K562 (cell line): ENCODE data around the gene EIF3M. TPM values are rescaled to one million over a fixed set of nuclear protein-coding genes. Genes with fewer than 3 reads are reported as not detected.
A peak's percentile ranks its signal among the peaks of the same experiment; 100 is the strongest.

Source experiments
- BACH1 ChIP-seq: fragments of 200-800 bp; sonication (Bioruptor generic); IDR thresholded peaks from 2 replicates; pipeline ENCODE4 v1.6.1; 2016; ENCODE audit warnings: missing genetic modification characterization, missing compliant biosample characterization
- JUNB ChIP-seq: fragments of 450-650 bp; formaldehyde crosslinking; conservative IDR thresholded peaks from 2 replicates; pipeline ENCODE4 v1.4.0; 2020; ENCODE audit warnings: mild to moderate bottlenecking
- KAT2B ChIP-seq: IDR thresholded peaks from one replicate; pipeline ENCODE4 v1.6.1; 2012; ENCODE audit warnings: low read depth, mild to moderate bottlenecking, control low read depth, inconsistent platforms, low read length, moderate library complexity
- MAFK ChIP-seq: IDR thresholded peaks from 2 replicates; pipeline ENCODE4 v1.6.1; 2011; ENCODE audit warnings: low read length, improper control_type of control experiment
- NFRKB ChIP-seq: fragments of 450-650 bp; IDR thresholded peaks from 2 replicates; pipeline ENCODE4 v1.6.1; 2016; ENCODE audit warnings: low read depth
- NR4A1 ChIP-seq, 2 experiments: fragments of 250-450 bp in 1 of 2; fragments of 450-650 bp in 1 of 2; sonication (Bioruptor Pico) in 1 of 2; IDR thresholded peaks; 2 replicates each; pipeline versions ENCODE4 v1.4.0 to v1.6.1; 2016 to 2020; ENCODE audit warnings: mild to moderate bottlenecking in 2 of 2, missing compliant biosample characterization in 1 of 2, missing genetic modification characterization in 1 of 2, moderate library complexity in 1 of 2
- PHF8 ChIP-seq: fragments of 200-600 bp; sonication (generic); IDR thresholded peaks from 2 replicates; pipeline ENCODE4 v1.6.1; 2012; ENCODE audit warnings: mixed run types, mild to moderate bottlenecking, inconsistent platforms, low read length, moderate library complexity, borderline replicate concordance
- POLR2H ChIP-seq: IDR thresholded peaks from 2 replicates; pipeline ENCODE4 v1.6.1; 2016; ENCODE audit warnings: missing genetic modification characterization, low read depth, mild to moderate bottlenecking, control low read depth, missing compliant biosample characterization, moderate library complexity
- PTBP1 ChIP-seq: fragments of 200-400 bp; formaldehyde crosslinking; IDR thresholded peaks from 2 replicates; pipeline ENCODE4 v1.6.1; 2017; ENCODE audit warnings: low read depth, low read length
- SAFB2 ChIP-seq: fragments of 200-400 bp; formaldehyde crosslinking; IDR thresholded peaks from 2 replicates; pipeline ENCODE4 v1.6.1; 2018; ENCODE audit warnings: borderline replicate concordance, low read length, low read depth, moderate library complexity; ENCODE audit not compliant: severe bottlenecking
- ZBTB1 ChIP-seq: sonication (generic); formaldehyde crosslinking; IDR thresholded peaks from 2 replicates; pipeline ENCODE4 v1.8.1; 2023; ENCODE audit warnings: missing genetic modification reagents, low read depth, mild to moderate bottlenecking, borderline replicate concordance
- ZNF124 ChIP-seq: sonication (generic); formaldehyde crosslinking; IDR thresholded peaks from 2 replicates; pipeline ENCODE4 v1.8.1; 2022; ENCODE audit warnings: missing genetic modification reagents
- polyA plus RNA-seq, 8 experiments: library from polyadenylated mRNA; depleted of rRNA in 4 of 8; stranded (reverse) in 5 of 8; unstranded in 3 of 8; fragments of >200 nt; fragmentation: Nextera tagmentation in 2 of 8; fragmentation: Illumina TruSeq in 1 of 8; extraction: Ambion mirVana in 2 of 8; extraction: Trizol in 1 of 8; gene quantifications; 2 replicates each; pipeline versions ENCODE4 v1.2.1 to v1.2.3, GENCODE V29; 2011 to 2014; ENCODE audit warnings: inconsistent platforms in 1 of 8, missing spikeins in 1 of 8
- total RNA-seq, 7 experiments: library from RNA; depleted of rRNA in 6 of 7; stranded (reverse); fragments of >200 nt in 6 of 7; fragmentation: Illumina TruSeq in 2 of 7; extraction: Trizol in 2 of 7; gene quantifications; 2 replicates each; pipeline versions ENCODE4 v1.2.1 to v1.2.3, GENCODE V29; 2011 to 2021; ENCODE audit warnings: low replicate concordance in 1 of 7
- TF ChIP-seq, protein P1 (sequence below): fragments of 200-800 bp; sonication (Bioruptor generic); IDR thresholded peaks from 2 replicates; pipeline ENCODE4 v1.6.1; 2016; ENCODE audit warnings: missing genetic modification characterization, missing compliant biosample characterization
- TF ChIP-seq, protein P2 (sequence below): fragments of 200-400 bp; formaldehyde crosslinking; IDR thresholded peaks from 2 replicates; pipeline ENCODE4 v1.6.1; 2017; ENCODE audit warnings: mild to moderate bottlenecking, low read depth, low read length, moderate library complexity
- TF ChIP-seq, protein P3 (sequence below): fragments of 200-800 bp; sonication (Bioruptor generic); IDR thresholded peaks from 2 replicates; pipeline ENCODE4 v1.6.1; 2017; ENCODE audit warnings: missing genetic modification characterization, missing compliant biosample characterization

EIF3M gene
- total and polyA plus RNA-seq, 9 of the 15 experiments (the other 6 are each of a cell fraction or from before 2014, with no cell fraction given) = 602 to 2,015 (median 1,058) TPM

DNA sequence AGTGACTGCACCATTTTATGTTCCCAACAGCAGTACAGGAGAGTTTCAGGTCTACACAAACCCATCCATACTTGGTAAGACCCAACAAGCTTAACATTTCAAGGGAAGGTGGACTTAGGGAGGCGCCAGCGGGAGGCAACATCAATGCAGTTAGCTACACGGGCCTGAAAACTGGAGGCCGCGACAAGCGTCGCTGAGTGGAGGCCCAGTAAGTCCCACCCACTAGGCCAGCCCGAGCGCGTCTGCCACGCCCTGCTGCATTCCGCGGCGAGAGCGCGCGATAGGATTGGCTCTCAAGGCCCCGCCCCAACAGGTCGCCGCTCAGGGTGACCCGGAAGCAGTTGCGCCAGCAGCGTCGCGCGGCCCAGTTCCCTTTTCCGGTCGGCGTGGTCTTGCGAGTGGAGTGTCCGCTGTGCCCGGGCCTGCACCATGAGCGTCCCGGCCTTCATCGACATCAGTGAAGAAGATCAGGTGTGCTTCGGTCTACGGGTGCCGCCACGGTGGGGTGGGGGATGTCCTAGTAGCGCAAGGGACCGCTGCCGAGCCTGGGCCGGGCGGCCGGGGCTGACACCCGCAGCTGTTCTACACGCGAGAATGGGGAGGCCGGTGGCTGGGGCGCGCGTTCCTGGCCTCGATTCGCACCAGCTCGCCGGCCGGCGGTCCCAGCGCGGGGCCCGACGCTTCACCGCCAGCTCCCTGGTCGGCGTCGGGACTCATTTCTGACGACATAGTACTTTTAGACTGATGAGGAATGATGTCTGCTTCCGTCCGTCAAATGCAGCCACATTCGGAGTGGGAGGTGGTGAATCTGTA is at the start of gene EIF3M (continued):
- TF ChIP-seq, protein P1, sequence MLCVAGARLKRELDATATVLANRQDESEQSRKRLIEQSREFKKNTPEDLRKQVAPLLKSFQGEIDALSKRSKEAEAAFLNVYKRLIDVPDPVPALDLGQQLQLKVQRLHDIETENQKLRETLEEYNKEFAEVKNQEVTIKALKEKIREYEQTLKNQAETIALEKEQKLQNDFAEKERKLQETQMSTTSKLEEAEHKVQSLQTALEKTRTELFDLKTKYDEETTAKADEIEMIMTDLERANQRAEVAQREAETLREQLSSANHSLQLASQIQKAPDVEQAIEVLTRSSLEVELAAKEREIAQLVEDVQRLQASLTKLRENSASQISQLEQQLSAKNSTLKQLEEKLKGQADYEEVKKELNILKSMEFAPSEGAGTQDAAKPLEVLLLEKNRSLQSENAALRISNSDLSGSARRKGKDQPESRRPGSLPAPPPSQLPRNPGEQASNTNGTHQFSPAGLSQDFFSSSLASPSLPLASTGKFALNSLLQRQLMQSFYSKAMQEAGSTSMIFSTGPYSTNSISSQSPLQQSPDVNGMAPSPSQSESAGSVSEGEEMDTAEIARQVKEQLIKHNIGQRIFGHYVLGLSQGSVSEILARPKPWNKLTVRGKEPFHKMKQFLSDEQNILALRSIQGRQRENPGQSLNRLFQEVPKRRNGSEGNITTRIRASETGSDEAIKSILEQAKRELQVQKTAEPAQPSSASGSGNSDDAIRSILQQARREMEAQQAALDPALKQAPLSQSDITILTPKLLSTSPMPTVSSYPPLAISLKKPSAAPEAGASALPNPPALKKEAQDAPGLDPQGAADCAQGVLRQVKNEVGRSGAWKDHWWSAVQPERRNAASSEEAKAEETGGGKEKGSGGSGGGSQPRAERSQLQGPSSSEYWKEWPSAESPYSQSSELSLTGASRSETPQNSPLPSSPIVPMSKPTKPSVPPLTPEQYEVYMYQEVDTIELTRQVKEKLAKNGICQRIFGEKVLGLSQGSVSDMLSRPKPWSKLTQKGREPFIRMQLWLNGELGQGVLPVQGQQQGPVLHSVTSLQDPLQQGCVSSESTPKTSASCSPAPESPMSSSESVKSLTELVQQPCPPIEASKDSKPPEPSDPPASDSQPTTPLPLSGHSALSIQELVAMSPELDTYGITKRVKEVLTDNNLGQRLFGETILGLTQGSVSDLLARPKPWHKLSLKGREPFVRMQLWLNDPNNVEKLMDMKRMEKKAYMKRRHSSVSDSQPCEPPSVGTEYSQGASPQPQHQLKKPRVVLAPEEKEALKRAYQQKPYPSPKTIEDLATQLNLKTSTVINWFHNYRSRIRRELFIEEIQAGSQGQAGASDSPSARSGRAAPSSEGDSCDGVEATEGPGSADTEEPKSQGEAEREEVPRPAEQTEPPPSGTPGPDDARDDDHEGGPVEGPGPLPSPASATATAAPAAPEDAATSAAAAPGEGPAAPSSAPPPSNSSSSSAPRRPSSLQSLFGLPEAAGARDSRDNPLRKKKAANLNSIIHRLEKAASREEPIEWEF (CRISPR knock-in tag) = no peak
- no peak for TF ChIP-seq PTBP1
- TF ChIP-seq, protein P2, sequence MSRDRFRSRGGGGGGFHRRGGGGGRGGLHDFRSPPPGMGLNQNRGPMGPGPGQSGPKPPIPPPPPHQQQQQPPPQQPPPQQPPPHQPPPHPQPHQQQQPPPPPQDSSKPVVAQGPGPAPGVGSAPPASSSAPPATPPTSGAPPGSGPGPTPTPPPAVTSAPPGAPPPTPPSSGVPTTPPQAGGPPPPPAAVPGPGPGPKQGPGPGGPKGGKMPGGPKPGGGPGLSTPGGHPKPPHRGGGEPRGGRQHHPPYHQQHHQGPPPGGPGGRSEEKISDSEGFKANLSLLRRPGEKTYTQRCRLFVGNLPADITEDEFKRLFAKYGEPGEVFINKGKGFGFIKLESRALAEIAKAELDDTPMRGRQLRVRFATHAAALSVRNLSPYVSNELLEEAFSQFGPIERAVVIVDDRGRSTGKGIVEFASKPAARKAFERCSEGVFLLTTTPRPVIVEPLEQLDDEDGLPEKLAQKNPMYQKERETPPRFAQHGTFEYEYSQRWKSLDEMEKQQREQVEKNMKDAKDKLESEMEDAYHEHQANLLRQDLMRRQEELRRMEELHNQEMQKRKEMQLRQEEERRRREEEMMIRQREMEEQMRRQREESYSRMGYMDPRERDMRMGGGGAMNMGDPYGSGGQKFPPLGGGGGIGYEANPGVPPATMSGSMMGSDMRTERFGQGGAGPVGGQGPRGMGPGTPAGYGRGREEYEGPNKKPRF = no peak
- no peak for TF ChIP-seq SAFB2
- TF ChIP-seq, protein P3, sequence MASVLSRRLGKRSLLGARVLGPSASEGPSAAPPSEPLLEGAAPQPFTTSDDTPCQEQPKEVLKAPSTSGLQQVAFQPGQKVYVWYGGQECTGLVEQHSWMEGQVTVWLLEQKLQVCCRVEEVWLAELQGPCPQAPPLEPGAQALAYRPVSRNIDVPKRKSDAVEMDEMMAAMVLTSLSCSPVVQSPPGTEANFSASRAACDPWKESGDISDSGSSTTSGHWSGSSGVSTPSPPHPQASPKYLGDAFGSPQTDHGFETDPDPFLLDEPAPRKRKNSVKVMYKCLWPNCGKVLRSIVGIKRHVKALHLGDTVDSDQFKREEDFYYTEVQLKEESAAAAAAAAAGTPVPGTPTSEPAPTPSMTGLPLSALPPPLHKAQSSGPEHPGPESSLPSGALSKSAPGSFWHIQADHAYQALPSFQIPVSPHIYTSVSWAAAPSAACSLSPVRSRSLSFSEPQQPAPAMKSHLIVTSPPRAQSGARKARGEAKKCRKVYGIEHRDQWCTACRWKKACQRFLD (CRISPR knock-in tag) = no peak
- TF ChIP-seq BACH1 (tag) = no peak
- TF ChIP-seq JUNB (CRISPR knock-in tag) = no peak
- TF ChIP-seq POLR2H = peak; percentile 80
- TF ChIP-seq NR4A1 (CRISPR knock-in tag; IDR thresholded peaks at IDR 0.05) = 0 out of 2 replicates have a peak, but pooled peaks have one; percentile 44
- no peak for TF ChIP-seq NR4A1 (tag; IDR thresholded peaks at IDR 0.05)
- TF ChIP-seq NFRKB = no peak; the same call in 1 of the 2 replicates
- TF ChIP-seq ZBTB1 (CRISPR knock-in tag) = no peak
- TF ChIP-seq MAFK = no peak
- no peak for TF ChIP-seq ZNF124 (CRISPR knock-in tag)
- no peak for TF ChIP-seq KAT2B
- peak; percentile 95 for TF ChIP-seq PHF8
